ENCODE data around the gene CWC27.

The CWC27 gene

DNA sequence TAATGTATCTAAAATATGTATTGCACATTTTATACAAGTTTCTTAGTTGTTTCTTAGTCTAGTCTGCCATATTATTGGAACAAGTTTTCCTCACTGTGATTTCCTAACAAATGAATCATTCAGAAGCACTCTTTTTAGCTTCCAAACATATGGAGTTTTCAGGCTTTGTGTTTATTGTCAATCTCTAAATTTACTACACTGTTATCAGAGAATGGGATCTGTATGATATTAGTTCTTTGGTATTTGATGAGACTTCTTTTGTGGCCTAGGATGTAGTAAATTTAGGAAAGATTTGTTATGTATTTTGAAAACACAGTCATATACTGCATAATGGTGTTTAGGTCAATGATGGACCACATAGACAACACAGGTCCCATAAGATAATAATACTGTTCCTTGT lies 25.9 kb upstream of the CWC27 start:
- H3K27ac ChIP-seq (ENCODE audit: poor library complexity, severe bottlenecking): no peak overlapping the region
- TF ChIP-seq, protein P1, sequence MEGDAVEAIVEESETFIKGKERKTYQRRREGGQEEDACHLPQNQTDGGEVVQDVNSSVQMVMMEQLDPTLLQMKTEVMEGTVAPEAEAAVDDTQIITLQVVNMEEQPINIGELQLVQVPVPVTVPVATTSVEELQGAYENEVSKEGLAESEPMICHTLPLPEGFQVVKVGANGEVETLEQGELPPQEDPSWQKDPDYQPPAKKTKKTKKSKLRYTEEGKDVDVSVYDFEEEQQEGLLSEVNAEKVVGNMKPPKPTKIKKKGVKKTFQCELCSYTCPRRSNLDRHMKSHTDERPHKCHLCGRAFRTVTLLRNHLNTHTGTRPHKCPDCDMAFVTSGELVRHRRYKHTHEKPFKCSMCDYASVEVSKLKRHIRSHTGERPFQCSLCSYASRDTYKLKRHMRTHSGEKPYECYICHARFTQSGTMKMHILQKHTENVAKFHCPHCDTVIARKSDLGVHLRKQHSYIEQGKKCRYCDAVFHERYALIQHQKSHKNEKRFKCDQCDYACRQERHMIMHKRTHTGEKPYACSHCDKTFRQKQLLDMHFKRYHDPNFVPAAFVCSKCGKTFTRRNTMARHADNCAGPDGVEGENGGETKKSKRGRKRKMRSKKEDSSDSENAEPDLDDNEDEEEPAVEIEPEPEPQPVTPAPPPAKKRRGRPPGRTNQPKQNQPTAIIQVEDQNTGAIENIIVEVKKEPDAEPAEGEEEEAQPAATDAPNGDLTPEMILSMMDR (IDR thresholded peaks at IDR 0.05; ENCODE audit: poor library complexity, severe bottlenecking): no peak
- H3K4me3 ChIP-seq (ENCODE audit: severe bottlenecking): no peak overlapping the region
- H3K36me3 ChIP-seq (ENCODE audit: low read depth): peaks cover 51% of the 10 kb centered on the region
- no peak for ATAC-seq (ENCODE audit: low read depth)
- H3K4me1 ChIP-seq (ENCODE audit: insufficient read depth, poor library complexity, severe bottlenecking): no peaks in the 10 kb centered on the region
- no peaks in the 10 kb centered on the region for H3K9me3 ChIP-seq (ENCODE audit: severe bottlenecking)
- DNase-seq (ENCODE audit: low spot score): no peak
- H3K27me3 ChIP-seq (ENCODE audit: insufficient read depth, poor library complexity, severe bottlenecking): no peaks in the 10 kb centered on the region

DNA sequence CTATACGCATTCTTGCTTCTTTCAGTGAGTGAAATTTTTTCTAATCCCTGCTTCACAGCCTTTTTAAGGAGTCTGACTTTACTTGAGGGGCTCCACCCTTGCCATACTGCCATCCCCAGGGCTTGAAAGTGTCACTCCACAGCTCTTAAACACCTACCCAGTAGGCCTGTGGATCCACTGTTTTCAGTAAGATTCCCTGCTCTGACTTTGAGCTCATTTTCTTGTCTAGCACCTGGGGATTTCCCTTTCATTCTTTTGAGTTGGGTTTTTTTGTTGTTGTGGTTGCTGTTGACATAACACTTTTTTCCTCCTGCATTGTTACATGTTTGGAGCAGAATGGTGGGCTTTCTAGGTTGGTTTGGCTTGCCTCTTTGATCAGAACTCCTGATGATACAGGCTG lies 23.8 kb upstream of the CWC27 start:
- no peak for ATAC-seq (ENCODE audit: low read depth)

DNA sequence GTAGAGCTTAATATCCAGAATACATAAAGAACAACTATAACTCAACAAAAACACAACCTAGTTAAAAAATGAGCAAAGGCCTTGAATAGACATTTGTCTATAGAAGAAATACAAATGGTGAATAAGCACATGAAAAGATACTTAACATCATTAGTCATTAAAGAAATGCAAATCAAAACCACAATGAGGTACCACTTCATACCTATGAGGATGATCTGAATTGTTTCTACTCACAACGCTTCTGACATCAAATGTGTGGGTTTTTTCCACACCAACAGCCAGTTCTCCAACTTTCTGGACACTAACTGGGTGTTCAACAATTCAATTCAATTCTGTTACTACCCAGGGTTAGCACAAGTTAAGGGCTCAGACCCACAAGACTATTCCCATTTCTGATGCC lies 22.3 kb upstream of the CWC27 start:
- no peak for DNase-seq (ENCODE audit: low spot score)
- Histone ChIP-seq H3K27ac (ENCODE audit: poor library complexity, severe bottlenecking) (no peak overlapping the region), H3K9me3 (ENCODE audit: severe bottlenecking) (no peaks in the 10 kb centered on the region), H3K4me3 (ENCODE audit: severe bottlenecking) (no peak overlapping the region), H3K27me3 (ENCODE audit: insufficient read depth, poor library complexity, severe bottlenecking) (no peaks in the 10 kb centered on the region), H3K36me3 (ENCODE audit: low read depth) (peaks cover 29% of the 10 kb centered on the region), H3K4me1 (ENCODE audit: insufficient read depth, poor library complexity, severe bottlenecking) (no peaks in the 10 kb centered on the region)
- TF ChIP-seq, protein P1 (IDR thresholded peaks at IDR 0.05; ENCODE audit: poor library complexity, severe bottlenecking): no peak
- no peak for ATAC-seq (ENCODE audit: low read depth)

More for the DNA sequence above, 23.8 kb upstream of the CWC27 start:
- peaks cover 39% of the 10 kb centered on the region for H3K36me3 ChIP-seq (ENCODE audit: low read depth)
- TF ChIP-seq, protein P1 (IDR thresholded peaks at IDR 0.05; ENCODE audit: poor library complexity, severe bottlenecking): no peak
- no peaks in the 10 kb centered on the region for H3K9me3 ChIP-seq (ENCODE audit: severe bottlenecking)
- no peak overlapping the region for H3K27ac ChIP-seq (ENCODE audit: poor library complexity, severe bottlenecking)
- H3K27me3 ChIP-seq (ENCODE audit: insufficient read depth, poor library complexity, severe bottlenecking): no peaks in the 10 kb centered on the region
- no peak overlapping the region for H3K4me3 ChIP-seq (ENCODE audit: severe bottlenecking)
- no peaks in the 10 kb centered on the region for H3K4me1 ChIP-seq (ENCODE audit: insufficient read depth, poor library complexity, severe bottlenecking)
- DNase-seq (ENCODE audit: low spot score): no peak

DNA sequence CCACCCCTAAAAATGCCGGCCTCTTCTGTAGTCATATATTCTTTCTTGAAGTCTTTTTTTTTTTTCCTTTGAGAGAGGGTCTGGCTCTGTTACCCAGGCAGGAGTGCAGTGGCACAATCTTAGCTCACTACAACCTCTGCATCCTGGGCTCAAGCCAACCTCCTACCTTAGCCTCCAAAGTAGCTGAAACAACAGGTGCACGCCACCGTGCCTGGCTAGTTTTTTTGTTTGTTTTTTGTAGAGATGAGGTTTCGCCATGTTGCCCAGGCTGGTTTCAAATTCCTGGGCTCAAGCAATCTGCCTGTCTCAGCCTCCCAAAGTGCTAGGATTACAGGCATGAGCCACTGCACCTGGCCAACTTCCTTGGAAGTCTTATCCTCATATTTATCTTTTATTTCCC lies 19.3 kb upstream of the CWC27 start:
- Histone ChIP-seq H3K27ac (ENCODE audit: poor library complexity, severe bottlenecking) (no peak overlapping the region), H3K27me3 (ENCODE audit: insufficient read depth, poor library complexity, severe bottlenecking) (no peaks in the 10 kb centered on the region), H3K4me3 (ENCODE audit: severe bottlenecking) (no peak overlapping the region), H3K4me1 (ENCODE audit: insufficient read depth, poor library complexity, severe bottlenecking) (no peaks in the 10 kb centered on the region), H3K9me3 (ENCODE audit: severe bottlenecking) (no peaks in the 10 kb centered on the region), H3K36me3 (ENCODE audit: low read depth) (peaks cover 48% of the 10 kb centered on the region)
- TF ChIP-seq, protein P1 (IDR thresholded peaks at IDR 0.05; ENCODE audit: poor library complexity, severe bottlenecking): no peak
- DNase-seq (ENCODE audit: low spot score) (no peak), ATAC-seq (ENCODE audit: low read depth) (no peak)

DNA sequence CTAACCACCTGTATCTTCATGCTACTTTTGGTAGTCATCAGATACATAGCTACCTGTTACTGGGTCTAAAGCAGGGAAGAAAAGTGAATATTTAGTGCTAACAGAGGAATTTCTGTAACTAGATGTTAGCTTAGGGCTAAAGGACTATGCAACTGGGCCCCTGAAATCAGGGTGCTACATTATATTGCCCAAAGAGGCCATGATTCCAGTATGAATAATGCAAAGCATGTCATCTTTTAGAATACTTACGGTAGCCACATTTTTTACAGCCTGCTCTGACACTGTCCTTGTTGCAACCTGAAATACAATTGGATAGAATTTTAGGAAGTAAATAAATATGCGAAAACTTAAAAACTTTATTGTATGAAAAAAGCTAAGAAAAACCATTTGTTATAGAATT lies 14.7 kb upstream of the CWC27 start:
- no peak overlapping the region for H3K4me3 ChIP-seq (ENCODE audit: severe bottlenecking)
- DNase-seq (ENCODE audit: low spot score) (no peak), ATAC-seq (ENCODE audit: low read depth) (no peak)
- no peaks in the 10 kb centered on the region for H3K9me3 ChIP-seq (ENCODE audit: severe bottlenecking)
- no peaks in the 10 kb centered on the region for H3K4me1 ChIP-seq (ENCODE audit: insufficient read depth, poor library complexity, severe bottlenecking)
- no peaks in the 10 kb centered on the region for H3K27me3 ChIP-seq (ENCODE audit: insufficient read depth, poor library complexity, severe bottlenecking)
- TF ChIP-seq, protein P1 (IDR thresholded peaks at IDR 0.05; ENCODE audit: poor library complexity, severe bottlenecking): no peak
- H3K36me3 ChIP-seq (ENCODE audit: low read depth): peaks cover 46% of the 10 kb centered on the region
- no peak overlapping the region for H3K27ac ChIP-seq (ENCODE audit: poor library complexity, severe bottlenecking)
